Measurements from ENCODE around the gene PARD6A. TPM values are rescaled to one million over a fixed set of nuclear protein-coding genes. Genes with fewer than 3 reads are reported as not detected.

PARD6A gene
- total and polyA plus RNA-seq, 2 donors (not counting 3 experiments of a cell fraction or from before 2014, with no cell fraction given), result 1.3 to 2.9 TPM

- dilution Hi-C loops (cut with MboI; ENCODE audit: extremely low pct_ligation_motif_present, low sequenced_read_pairs) (no loop called here), intact Hi-C loops (cut with micrococcal nuclease) (loop anchor here (1.0 kb wide), 5 partner anchors 106 to 260 kb away; partner anchors contain the start of gene CTCF)
- Histone ChIP-seq H3K4me1 (ENCODE audit: control insufficient read depth, extremely low read depth, insufficient read depth, low read length) (peaks cover 24% of the 10 kb centered on the region), H3K79me2 (ENCODE audit: control insufficient read depth, insufficient read depth, low read length) (no peaks in the 10 kb centered on the region), H3K4me2 (ENCODE audit: insufficient read depth, low read length) (no peak overlapping the region), H3K4me3 (replicated peaks in 1 of 3; ENCODE audit: insufficient read depth in 1 of 3, low read depth in 1 of 3, low read length in 3 of 3) (no peak overlapping the region), H2AFZ (ENCODE audit: low read depth, low read length) (no peak overlapping the region), H4K20me1 (replicated peaks; ENCODE audit: control insufficient read depth, extremely low read depth, insufficient read depth, low read length) (no peaks in the 10 kb centered on the region), H3K9me3 (replicated peaks; ENCODE audit: control insufficient read depth, insufficient read depth, low read length) (no peaks in the 10 kb centered on the region), H3K36me3 (ENCODE audit: control insufficient read depth in 2 of 2, extremely low read depth in 1 of 2, insufficient read depth in 2 of 2, low read length in 2 of 2) (no peaks in the 10 kb centered on the region), H3K27me3 (ENCODE audit: control insufficient read depth in 2 of 2, insufficient read depth in 2 of 2, low read length in 2 of 2) (no peaks in the 10 kb centered on the region), H3K27ac (ENCODE audit: insufficient read depth, low read depth, low read length) (no peak overlapping the region), H3K9ac (replicated peaks; ENCODE audit: extremely low read depth, insufficient read depth, low read length) (no peak overlapping the region), H3K9me1 (replicated peaks; ENCODE audit: control insufficient read depth, extremely low read depth, insufficient read depth, low read length) (no peaks in the 10 kb centered on the region)
- POLR2A ChIA-PET, result no interaction called here
- no peak for DNase-seq (ENCODE audit: low read depth, low spot score)
- CTCF ChIA-PET, result interaction anchor here (0.5 to 12.7 kb wide), 13 partner anchors 11 to 372 kb away, joined by 3 to 163 read pairs (median 3); partner anchors contain the start of genes ATP6V0D1, NUTF2, RANBP10 and TSNAXIP1
- TF ChIP-seq POLR2A (IDR thresholded peaks at IDR 0.05; ENCODE audit: low read depth, low read length) (no peak), JUN (IDR thresholded peaks at IDR 0.05; ENCODE audit: borderline replicate concordance, insufficient read depth, insufficient read length, low read depth) (no peak), CTCF (IDR thresholded peaks at IDR 0.05; ENCODE audit: extremely low read depth in 1 of 2, insufficient read depth in 1 of 2, low read depth in 1 of 2, low read length in 2 of 2) (peak; percentile 28 to 38), GATA2 (IDR thresholded peaks at IDR 0.05; ENCODE audit: insufficient read depth, insufficient read length, low read depth, low read length) (no peak), MYC (IDR thresholded peaks at IDR 0.05; ENCODE audit: low read depth, low read length) (no peak), POLR2AphosphoS5 (IDR thresholded peaks at IDR 0.05; ENCODE audit: insufficient read depth, low read depth, low read length) (no peak)
- no peak for FAIRE-seq
- BruUV-seq (replicated peaks), result no TSS peak
Measured at GRCh38 chr16:67668495-67669157, 7.9 kb downstream of the PARD6A start.
